ENCODE data around the gene PLEKHG1.
A peak's percentile ranks its signal among the peaks of the same experiment; 100 is the strongest.

Gene PLEKHG1

DNA sequence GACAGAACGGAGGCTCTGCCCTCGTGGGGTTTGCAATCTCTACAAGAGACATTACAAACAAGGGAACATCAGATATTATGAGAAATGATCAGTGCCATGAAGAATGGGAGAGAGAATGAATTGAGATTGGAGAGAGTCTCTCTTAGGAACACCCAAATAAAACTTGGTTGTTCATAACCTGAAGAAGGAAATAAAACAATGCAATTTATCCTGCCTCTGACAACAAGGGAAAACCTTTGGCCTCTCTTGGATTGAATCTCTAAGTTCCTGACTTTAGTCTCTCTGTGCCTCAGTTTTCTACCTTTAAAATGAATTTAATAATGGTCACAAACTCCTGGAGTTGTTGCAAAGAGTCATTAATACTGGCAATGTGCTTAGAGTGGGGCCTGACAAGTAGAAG is 21.1 kb downstream of the PLEKHG1 start:
- DNase-seq, result no peak

DNA sequence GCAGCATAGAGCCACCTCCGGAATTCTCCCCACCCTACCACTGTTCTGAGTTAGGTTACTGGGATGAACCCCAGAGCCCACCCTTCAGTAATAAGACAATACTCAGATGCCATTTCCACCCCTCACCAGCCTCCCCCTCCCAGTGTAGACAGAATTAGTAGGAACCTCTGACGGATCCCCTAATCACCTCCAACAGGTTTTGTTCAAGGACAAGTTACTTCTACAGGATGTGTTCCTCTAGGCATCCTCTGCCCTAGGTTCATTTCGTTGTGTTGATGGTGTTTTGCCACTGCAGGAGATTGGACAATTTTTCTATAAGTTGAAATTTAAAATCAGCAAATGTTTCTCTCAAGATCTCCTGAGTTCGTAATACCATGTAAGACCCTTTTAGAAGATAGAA is 22.8 kb downstream of the PLEKHG1 start:
- no peak for DNase-seq

DNA sequence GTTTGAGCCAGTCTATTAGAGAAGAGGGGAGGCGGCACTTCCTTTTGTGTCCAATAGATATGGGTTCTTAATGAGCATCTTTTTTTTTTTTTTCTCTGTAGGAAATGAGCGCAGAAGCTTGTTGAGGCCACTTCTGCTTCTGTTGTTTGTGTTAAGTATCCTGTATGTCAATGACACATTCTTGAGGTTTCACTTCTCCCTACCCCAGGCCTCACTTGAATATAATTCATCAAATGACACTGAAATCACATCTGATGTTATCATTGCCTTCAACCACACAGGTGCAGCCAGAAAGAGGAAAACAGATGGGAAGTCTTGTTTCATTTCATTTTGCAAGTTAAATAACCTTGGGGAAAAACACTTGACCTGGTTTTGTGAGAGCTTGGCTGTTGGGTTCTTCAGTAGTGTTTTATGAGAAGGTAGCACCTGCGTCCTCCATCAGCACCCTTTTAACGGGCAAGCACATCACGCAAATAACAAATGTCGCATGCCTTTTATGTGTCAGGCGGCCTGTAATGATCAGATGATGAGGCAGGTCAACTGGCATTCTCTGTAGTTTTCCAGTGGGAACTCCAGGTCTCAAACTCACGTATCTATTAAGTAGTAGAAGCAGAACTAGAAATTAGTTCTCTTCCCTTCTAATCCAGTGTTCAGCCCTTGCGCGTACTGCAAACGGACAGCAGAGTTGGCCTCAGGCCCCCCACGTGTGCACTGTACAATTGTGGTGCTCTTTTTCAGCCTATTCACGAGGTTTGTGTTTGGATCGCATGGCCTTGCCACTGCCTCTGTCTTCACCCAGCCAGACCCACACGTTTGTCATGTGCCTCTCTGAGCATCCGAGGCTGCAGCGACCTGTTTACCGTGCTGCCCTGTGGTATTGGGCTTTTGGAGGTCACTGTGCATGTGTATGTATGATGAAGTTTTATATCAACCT is 23.5 kb downstream of the PLEKHG1 start:
- DNase-seq, result peak; percentile 93

DNA sequence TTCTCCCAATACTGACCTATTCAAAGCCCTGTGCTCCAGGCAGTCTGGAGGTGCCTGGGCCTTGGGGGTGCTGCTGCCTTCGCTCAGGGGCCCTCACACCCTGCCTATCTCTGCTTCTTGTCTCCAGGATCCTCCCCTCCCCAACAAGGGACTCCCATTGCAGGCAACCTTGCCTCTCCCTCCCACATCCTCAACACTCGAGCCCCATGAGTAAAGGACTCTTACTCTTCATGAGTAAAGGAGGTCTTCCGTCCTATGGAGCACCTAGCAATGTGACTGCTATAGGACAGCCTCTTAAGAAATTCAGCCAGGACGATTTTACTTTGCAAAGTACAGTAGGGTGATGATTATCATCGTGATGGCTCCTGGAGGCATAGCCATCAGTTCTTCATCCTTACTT is 24.5 kb downstream of the PLEKHG1 start:
- DNase-seq, result no peak

DNA sequence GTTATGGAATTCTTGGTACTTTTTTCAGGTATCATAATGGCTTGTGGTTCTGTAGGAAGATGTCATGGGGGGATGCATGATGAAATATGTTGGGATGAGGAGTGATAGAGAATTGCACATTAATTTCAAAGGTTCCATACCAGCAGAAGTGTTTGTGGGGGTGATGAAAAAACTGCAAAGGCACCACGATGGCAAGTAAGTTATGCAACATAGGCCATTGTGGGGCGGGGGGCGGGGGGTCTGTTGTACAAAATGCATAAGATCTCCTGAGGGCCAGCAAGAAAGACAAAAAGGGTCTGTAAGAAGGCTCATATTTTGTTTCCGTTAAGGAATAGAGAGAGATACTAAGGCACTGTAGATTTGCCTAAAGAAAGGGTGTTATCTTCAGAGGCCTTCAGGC is 26.2 kb downstream of the PLEKHG1 start:
- no peak for DNase-seq

DNA sequence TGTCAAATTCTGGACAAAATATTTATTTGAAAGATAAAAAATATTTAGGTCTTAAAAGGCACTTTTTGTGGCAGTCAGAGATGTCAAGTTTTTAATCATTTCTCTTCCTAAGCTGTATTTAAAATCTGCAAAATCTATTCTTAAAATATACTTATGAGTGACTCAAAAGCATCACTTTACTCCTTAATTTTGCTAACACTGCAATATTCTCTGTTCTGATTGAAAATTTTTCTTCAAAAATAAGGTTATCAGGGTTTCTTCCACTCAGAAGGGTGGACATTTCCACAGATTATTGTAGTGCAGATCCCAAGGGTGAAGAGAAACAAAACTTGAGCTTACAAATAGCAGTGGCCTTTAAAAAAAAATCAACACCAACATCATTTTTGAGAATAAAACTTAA is 27.5 kb downstream of the PLEKHG1 start:
- no peak for DNase-seq

DNA sequence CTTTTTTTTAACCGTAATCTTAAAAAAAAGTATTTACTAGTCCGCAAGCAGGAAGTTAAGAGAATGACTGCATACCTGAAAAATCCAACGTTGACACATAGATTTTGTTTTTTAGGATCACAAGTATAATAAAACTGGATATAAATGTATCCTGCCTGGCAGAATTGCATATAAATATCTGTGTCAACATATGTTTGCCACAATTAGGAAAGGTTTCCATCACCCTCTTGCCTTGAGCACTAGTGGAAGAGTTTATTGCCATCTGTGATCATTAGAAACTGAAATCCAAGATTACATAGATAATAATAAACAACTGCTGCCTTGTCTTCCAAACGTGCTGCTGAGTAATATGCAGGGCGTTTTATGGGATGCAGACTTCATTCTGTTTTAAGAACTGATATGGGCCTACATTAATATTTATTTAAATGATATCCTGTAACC is 27.9 kb downstream of the PLEKHG1 start:
- no peak for DNase-seq

DNA sequence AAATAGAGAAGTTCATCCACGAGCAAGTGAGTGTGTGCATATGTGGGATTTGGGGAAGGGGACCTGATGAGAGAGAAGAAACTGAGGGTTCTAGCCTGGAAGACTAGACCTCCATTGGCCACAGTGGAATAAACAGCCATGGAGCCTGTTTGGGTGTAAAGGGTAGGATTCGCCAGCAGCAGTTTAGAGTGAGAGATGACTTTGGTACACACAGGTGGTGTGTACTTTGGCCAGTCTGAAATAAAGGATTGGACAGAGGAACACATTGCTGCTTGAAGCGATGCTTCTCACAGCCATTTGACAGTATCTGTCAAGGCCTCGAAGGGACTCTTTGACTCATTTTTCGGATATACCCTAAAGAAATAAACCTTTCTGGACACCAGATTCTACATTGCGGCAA is 29.2 kb downstream of the PLEKHG1 start:
- DNase-seq, result no peak

DNA sequence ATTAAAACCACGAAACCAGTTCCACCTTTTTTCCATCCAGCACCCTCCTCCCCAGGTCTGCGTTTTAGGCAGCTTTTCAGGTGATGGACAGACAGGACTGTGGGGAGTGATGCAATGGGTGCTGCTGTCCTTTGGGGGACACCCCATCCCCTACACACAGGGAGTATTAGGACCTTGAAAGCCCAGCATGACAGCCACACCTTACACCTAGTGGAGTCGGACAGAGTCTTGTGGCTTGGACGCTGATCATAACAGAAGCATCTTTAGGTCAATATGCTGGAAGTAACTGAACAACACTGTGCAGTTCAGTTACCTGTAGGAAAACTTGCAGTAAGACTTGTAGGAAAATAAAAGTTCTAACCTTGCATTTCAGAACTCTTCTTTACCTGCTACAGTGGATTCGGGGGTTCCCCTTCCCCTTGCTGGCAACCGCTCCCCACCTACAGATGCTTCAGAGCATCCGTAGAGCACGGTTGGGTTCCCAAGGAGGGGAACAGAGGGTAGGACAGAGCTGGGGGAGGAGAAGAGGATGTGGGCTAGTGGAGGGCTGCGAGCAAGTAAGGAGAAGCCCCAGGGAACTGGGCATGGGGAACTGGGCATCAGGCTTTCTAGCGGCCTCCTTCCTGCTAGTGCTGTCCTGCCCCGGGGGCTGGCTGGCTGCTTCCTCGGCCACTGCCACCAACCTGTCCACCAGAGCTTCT is 31.7 kb downstream of the PLEKHG1 start:
- no peak for DNase-seq

DNA sequence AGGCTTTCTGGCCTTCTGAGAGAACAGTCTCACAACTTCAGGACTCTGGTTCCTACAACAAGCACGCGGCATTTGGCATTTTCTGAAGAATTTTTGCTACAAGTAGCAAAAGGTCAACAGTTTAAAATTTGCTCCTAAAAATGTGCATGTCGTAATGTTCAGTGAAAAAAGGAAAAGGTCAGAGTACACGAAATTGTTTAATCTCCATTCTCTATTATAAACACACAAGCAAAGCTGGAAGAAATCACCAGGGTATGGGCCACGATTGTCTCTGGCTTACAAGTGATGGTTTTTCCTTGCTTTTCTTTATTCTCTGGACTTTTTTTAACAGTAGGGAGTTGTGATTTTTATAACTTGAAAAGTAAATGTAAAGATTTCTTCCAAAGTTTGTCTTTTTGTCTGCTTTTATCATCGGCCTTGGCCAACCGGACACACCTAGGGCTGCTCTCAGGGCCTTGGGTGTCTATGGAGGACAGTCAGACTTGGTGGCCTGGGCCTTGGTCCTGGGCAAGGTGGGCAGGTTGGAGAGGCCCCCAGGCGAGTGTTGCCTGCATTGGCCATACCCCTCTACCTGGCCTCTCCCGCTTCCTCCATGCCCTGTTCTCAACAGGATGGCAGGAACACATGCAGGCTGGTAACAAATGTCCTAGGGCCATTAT is 32.4 kb downstream of the PLEKHG1 start:
- no peak for DNase-seq

DNA sequence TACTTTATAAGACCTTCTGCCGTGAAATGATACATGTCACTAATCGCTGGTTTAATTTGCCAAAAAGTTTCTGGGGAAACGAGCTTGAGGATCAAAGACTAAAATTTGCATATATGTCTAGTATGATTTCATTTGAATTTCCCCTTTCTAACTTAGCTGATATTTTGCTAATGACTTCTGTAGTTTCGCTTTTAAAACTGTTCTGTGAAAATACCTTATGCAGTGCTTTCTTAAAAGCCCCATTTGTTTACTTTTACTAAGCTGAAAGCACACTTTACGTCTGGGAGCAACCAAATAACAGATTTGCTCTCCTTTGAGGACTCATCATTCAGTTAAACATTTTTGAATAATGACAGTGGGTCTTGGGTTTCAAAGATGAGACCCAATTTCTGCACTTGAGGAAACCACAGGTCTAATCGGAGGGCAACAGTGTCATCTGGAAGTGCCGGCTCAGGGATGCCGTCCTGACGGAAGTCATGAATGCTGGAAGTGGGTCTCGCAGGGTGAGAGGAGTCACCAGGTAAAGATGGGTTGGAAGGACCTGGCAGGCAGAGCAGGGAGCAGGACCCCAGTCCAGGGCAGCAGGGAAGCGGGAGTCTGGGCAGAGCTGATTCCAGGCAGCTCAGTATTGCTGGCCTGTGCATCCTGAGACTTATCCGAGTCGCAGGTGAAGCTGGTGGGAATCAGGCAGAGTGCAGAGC is 33.2 kb downstream of the PLEKHG1 start:
- DNase-seq, result no peak

DNA sequence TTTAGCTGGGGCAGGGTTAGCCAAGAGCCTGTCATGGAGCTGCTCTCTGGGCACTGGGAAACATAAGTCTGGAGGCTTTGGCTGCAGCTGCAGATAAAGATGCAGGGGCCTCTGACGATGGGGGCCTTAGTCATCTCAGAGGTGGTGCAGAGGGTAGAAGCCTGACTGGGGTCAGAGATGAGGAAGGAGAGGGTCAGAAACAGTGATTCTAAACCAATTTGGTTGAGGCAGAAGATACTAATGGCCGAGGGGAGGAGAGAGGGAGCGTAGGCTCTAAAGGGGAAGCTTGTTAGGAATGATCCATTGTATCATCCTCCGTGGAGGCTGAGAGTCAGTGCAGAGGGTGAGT is 33.8 kb downstream of the PLEKHG1 start:
- DNase-seq, result no peak

DNA sequence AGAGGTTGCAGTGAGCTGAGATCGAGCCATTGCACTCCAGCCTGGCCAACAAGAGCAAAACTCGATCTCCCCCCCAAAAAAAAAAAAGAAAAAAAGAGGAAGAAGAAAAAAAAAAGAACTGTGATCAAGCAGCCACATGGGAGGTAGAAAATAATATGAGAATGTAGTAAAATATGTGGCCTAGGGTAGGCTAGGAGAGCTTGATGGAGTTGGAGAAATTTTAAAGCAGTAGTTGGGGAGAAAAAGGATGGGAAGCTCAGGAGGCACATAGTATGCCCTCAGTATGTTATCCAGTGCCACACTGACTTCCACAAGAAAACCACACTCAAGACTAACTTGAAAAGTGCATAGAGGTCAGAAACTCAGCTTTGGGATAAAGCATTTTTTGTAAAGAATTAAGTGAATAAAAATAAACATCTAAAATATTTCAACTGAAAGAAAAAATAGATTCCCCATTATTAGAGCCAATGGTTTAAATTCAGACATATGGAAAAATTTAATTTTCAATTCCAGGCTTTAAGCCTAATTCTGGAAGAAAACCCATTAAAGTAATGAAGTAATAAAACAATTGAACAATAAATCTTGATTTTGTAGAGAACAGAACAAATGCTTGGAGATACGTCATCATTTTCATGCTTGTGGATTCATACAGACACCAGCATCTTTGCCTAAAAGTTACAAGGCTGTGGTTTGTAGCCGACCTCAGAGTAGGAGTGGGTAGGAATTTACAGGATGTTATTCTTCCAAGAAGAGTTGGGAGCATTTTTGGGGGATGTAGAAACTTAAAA is 34.7 kb downstream of the PLEKHG1 start:
- no peak for DNase-seq

DNA sequence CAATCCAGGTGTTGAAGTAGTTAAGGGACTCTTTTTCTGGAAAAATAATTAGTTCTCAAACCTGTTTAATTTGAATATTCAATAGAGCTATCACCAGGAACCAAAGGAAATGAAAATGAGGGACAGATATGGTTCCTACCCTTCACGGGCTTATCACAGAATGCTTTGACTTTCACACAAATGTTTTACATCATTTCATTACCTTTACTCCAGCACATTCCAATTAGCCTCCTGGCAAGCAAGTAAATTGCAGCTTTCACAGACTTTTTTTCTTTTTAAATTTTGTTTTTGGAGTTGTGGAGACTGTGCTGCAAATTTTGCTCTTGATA is 35.2 kb downstream of the PLEKHG1 start:
- no peak for DNase-seq

DNA sequence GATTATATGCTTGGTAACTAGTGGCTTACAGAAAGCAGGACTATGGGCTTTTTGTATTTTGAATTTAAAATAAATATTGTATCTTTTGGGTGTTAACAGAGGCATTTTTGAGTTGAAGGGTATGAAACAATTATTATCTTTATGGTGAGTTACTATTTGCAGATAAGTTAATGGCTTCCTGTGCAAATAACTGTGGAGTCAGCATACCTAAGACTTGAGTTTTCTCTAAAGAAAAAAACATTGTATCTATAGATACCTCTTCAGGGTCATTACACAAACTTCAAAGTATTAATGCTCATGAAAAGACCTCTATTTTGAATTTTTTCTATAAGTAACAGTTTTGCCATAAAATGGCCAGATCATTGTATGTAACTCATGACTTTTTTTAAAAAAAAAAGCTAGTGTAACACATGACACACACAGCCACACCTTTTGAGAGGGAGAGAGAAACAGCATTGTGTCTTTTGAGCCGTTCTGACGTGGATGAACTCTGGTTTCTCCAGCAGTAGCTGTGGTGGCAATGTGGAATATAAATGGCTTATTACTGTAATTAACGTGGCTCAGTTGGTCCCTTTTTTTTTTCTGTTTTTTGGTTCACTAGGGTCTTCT is 36.3 kb downstream of the PLEKHG1 start:
- no peak for DNase-seq

DNA sequence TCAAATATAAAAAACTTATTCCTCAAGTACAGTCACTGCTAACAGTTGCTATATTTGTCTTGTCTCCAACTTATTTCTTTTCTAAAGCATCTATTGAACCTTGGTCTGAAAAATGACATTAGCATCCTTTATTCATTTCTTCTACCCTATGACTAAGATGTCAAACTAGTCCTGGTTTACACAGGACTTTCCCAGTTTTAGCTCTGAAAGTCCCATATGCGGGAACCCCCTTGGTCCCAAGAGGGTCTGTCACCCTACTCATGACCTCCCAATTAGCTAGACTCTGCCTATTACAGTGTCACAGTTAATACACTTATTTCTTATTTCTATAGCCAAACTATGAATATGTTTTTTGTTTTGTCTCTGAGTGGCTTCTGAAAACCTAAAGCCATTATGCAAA is 37.1 kb downstream of the PLEKHG1 start:
- no peak for DNase-seq

DNA sequence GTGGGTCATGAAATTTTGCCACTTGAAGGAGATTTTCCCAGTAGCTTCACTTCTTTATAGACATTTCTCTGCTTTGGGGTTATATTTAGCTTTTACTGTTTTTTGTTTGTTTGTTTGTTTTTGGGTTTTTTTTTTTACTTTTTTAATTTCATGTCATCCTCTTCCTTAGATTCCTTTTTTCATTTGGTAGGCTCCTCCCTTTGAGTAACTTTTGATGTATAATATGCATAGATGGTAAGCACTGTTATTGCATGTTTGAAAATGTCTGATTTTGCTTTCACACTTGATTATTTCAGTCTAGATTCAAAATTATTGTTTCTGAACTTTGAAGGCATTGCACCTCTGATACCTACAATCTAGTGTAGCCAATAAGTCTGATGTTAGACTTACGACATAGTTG is 37.6 kb downstream of the PLEKHG1 start:
- DNase-seq, result no peak

DNA sequence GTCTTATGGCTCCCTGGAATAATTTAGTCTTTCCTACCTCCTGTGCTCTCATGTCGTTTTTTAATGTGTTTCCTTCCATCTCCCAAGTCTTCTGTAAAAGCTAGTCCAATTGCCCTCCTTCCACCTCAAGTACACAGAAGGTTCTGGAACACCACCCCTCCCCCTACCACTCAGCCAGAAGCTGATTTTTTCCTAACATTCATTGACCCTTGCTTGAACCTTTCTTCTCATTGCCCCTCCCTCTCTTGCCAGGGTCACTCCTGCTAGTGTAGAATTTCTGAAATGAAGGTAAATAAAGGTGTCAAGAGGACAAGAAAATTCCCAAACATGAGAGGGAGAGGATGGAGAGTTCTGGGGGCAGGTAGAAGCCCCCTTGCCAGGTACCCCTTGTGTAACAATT is 38.6 kb downstream of the PLEKHG1 start:
- DNase-seq, result no peak

DNA sequence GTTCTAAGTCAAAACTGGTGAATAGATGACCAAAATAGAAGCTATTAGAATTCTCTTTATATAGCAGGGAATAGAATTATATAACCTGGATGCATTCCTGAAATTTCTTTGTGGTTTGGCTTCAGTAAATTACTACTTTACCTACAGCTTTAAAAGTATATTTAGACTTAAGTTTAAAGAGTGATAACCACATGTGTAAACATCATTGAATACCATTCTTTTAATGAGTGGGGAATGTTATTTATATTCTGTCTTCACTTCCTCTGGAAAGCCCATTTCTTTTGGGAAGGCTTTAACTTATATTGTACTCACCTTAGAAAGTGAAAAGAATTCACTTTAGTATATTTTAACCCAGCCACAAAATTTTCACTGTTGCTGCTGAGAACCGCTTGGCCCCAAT is 39.1 kb downstream of the PLEKHG1 start:
- no peak for DNase-seq

DNA sequence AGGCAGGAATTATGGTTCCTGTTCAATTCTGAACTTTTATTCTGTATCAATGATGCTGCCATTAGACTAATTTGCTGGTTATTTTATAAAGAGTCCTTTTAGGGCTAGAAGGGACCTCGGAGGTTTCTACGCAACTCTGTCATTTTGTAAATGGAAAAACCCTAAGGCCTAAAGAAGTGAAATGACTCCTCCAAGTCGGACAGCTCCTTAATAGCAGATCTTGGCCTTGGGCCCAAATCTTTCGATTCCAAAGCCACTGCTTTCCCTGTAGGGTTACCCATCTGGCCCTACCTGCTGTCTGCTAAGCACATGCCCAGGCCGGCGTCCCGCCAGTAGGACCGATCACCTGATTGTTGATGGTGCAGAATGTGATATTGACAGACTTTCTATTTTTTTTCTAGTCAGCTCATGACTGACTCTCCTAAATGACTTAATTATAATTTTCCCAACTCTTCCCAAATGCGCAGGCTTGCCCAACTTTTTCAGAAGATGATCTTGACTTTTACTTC is 40.2 kb downstream of the PLEKHG1 start:
- DNase-seq, result no peak

DNA sequence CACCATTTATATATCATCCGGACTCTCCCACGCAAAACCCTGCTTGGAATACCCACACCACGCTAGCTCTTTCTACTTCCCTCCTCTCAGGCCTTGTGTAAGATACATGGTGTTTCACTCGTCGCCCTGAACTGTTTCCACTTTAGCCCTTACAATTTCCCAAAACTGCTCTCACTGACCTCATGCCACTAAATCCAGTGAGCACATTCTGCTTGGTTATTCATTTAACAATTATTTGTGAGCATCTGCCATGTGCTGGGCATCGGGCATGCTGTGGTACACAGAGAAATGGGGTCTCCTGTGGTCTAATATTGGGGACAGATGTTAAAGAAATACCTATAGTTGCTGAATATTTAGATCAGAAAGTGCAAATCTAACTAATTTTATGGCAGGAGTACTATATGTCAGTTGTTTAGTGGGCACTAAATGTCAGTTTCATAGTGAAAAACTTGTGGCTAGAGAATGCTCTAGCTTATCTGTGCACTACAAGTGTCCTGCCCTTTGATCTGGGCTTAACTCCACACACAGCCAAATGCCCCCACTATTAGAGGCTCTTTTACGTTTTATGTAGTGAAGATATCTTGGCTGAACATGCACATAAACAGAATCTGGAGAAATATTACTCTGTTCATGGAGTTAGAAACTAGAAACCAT is 41.0 kb downstream of the PLEKHG1 start:
- DNase-seq, result no peak

Data from DMS153 (cell line).